ENCODE results near the gene COMMD7.
"Not testable (repeated sequence)": the region's sequence is repeated elsewhere in the genome, so short reads cannot be mapped to it uniquely, and the experiment has no call there.

The COMMD7 gene

GRCh38 chr20:32718749-32719348 lies 24.4 kb downstream of the COMMD7 start:
- no peak for DNase-seq

DNA sequence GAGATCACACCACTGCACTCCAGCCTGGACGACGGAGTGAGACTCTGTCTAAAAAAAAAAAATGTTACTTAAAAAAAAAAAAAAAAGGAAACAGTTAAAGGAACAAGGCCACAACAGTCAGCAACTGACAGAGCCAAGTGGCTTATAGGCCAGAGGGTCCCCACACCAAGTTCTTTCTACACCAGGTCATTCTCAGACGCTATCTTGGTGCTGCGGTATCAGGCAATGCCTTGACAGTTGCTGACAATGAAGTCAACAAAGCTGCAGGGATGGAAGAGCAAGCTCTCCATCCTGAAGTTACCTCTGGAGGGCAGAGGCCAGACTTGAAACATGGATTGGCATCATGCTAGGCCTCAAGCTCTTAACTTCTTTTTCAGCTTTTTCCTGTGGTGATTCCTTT lies 31.9 kb downstream of the COMMD7 start:
- DNase-seq, result no peak

GRCh38 chr20:32709632-32710121 lies 33.6 kb downstream of the COMMD7 start:
- no peak for DNase-seq

GRCh38 chr20:32709029-32709631 lies 34.1 kb downstream of the COMMD7 start:
- not testable (repeated sequence) for DNase-seq

GRCh38 chr20:32707691-32708581 lies 35.3 kb downstream of the COMMD7 start:
- DNase-seq, result no peak

GRCh38 chr20:32706486-32706885 lies 36.8 kb downstream of the COMMD7 start:
- no peak for DNase-seq

DNA sequence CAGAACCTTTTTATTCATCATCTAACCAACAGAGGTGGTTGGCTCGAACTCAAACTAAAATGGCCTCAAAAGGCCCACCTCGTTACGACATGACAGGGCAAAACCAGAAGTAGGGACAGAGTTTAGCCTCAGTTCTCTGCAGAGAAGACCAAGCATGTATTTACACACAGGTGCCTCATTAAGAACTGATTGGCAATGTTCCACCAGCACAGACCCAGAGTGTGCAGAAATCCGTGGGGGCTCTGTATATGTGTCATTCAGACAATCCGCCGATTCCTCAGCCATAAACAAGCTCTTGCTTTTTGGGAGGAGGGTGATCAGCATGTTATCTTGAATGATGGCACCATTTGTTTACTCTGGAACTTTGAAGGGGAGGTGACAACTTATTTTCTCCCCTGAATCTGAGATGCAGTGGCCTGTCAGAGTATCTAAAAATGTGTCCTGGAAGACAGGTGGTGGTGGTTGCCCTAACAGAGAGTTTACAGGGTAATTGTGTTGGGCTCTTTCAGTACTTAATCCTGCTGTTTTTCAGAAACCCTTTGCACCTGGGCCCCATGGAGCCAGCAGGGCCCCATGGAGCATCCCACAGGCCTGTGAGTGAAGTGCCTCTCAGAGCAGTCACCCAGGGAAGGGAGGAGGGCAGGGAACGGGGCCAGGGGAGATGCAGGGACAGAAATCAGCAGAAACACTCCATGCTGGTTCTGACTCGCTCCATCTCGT lies 40.4 kb downstream of the COMMD7 start:
- DNase-seq, result no peak

GRCh38 chr20:32697608-32698007 lies 45.7 kb downstream of the COMMD7 start:
- DNase-seq, result no peak

GRCh38 chr20:32695089-32695488 lies 48.2 kb downstream of the COMMD7 start:
- no peak for DNase-seq

- not testable (repeated sequence) for DNase-seq
Observed at GRCh38 chr20:32688966-32689365, 54.3 kb downstream of the COMMD7 start.

- DNase-seq, result no peak
Observed at GRCh38 chr20:32687180-32687532, 56.1 kb downstream of the COMMD7 start.

- no peak for DNase-seq
Observed at GRCh38 chr20:32686530-32687179, 56.6 kb downstream of the COMMD7 start.

GRCh38 chr20:32685541-32686529 lies 57.4 kb downstream of the COMMD7 start:
- no peak for DNase-seq

DNA sequence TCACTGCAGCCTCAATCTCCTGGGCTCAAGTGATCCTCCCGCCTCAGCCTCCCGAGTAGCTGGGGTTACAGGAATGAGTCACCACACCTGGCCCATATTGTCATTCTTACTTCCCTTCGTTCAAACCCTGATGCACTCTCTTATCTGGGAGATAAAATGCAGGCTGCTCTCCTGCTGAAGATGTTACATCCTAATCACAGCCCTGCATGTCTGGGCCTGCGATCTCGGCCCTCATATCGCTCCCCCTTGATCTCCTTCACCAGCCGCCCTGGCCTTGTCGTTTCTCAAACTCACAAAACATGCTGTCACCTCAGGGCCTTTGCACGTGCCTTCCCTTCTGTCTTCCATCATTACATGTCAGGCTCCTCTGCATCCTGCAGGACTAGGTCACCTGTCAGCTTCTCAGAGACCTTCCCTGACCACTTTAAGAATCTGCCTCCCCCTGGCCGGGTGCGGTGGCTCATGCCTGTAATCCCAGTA lies 60.7 kb downstream of the COMMD7 start:
- no peak for DNase-seq

GRCh38 chr20:32681175-32682084 lies 61.8 kb downstream of the COMMD7 start:
- DNase-seq, result peak; percentile 15

DNA sequence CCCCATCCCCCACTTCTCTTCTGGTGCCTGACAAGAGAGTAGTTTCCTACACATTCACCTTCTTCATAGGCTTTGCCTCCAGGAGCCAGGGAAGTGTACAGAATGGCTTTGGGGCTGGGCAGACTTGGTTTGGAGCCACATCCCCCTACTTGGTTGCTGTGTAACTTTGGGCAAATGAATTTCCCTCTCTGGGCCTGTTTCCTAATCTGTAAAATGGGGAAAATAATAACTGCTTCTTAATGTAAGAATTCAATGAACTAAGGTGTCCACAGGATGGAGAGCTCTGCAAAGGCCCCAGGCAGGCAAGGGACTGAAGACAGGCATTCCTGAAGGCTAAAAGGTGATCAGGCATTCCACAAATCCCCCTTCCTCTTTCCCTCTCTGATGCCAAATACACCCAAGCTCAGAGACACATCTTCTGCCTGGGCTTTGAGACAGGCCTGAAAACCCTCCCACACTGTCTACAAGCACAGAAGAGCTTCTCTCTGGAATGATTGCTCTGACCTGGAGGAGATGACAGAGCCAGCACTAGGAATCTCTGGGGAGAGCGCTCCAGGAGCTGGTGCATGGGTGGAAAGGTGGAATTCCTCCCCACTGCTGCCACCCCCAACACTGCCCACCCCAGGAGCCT lies 62.6 kb downstream of the COMMD7 start:
- no peak for DNase-seq

DNA sequence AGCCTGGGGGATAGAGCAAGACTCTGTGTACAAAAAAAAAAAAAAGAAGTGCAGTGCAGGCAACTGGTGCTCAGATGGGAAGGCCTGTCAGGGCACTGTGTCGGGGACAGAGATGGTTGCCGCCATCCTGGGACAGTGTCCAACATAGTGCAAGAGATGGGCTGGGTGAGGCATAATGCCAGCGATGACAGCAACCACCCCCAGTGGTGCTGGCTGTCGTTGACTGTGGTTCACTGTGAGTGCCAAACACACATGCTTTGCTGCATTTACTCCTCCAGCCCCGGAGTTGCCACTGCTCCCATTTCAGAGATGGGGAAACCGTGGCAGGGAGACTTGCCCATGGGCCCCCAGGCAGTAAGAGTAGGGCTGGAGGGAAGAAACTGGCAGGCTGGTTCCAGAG lies 64.3 kb downstream of the COMMD7 start:
- DNase-seq, result no peak

- no peak for DNase-seq
Observed at GRCh38 chr20:32675223-32675975, 67.9 kb downstream of the COMMD7 start.

DNA sequence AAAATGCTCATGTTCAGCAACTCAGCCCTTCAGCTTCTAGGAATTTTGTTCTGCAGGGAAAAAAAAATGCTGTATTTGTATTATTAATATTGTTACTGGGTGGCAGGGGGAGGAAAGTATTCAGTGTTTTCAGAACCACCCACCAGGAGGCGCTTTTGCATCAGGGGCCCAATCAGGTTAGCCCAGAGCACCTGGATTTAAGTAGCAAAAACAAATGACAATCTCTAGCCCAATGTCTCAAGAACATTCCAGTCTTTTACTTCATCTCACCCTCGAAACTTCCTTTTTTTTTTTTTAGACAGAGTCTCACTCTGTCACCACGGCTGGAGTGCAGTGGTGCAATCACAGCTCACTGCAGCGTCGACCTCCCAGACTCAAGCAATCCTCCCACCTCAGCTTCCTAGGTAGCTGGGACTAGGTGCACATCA lies 68.9 kb downstream of the COMMD7 start:
- peak; percentile 37 for DNase-seq

Measured in NCI-H1436 (cell line).